GM18517 (cell line): Measurements from ENCODE around the gene STAT5B.
"Not testable (repeated sequence)": the region's sequence is repeated elsewhere in the genome, so short reads cannot be mapped to it uniquely, and the experiment has no call there.

Experiments
- ATAC-seq: cut with Tn5 transposase; IDR thresholded peaks from one replicate; pipeline ENCODE4 v1.9.1; 2021; ENCODE audit warnings: mild to moderate bottlenecking, moderate library complexity; ENCODE audit not compliant: unreplicated experiment

The STAT5B gene

DNA sequence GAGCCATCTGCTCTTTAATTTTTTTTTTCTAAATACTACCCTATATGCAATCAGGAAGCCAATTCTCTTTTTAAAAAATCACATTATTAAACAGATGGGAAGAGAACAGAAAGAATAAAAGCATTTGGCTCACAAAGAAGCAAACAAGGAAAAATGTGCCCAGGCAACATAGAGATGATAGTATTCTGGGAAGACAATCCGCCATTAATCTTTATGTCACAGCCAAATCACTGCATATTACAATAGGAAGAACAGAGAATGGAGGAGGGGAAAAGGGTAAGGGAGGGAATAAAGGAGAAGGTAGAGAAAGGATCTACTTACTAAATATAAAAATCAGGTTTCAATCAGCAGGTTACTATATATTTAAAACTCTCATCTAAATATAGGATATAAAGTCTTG lies 34.3 kb downstream of the STAT5B start:
- ATAC-seq = no peak

DNA sequence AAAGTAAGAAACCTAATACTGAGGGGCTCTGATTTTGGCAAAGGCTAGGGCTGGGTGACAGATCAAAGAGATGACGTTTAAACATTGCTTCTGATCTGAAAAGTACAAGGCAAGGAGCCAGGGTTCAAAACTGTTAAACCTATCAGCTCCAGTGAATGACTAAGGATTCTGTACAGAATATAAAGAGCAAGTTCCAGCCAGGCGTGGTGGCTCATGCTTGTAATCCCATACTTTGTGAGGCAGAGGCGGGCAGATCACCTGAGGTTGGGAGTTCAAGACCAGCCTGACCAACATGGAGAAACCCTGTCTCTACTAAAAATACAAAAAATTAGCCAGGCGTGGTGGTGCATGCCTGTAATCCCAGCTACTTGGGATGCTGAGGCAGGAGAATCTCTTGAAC lies 35.3 kb downstream of the STAT5B start:
- ATAC-seq = not testable (repeated sequence)

DNA sequence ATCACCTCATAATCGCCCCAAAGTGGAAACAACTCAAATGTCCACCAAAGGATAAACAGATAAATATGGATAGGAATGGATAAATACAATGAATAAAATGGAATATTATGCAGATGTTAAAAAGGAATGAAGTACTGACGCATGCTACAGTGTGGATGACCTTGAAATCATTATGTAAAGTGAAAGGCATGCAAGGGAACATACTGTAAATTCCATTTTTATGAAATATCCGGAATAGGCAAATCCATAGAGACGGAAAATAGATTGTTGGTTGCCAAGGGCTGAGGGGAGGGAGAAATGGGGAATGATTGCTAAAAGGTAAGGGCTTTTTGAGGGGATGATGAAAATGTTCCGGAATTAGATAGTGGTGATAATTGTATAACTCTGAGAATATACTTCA lies 36.0 kb downstream of the STAT5B start:
- no peak for ATAC-seq

DNA sequence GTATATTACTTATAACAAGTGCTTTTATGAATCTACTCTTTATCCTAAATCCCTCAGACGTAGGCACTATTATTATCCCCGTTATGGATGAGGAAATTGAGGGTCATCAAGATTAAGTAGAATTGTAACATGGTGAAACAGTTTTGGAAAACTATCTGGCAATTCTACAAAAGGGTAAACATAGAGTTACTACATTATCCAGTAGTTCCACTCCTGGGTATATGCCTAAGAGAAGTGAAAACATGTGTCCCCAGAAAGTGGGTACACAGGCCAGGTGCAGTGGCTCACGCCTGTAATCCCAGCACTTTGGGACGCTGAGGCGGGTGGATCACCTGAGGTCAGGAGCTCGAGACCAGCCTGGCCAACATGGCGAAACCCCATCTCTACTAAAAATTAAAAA lies 36.6 kb downstream of the STAT5B start:
- not testable (repeated sequence) for ATAC-seq

DNA sequence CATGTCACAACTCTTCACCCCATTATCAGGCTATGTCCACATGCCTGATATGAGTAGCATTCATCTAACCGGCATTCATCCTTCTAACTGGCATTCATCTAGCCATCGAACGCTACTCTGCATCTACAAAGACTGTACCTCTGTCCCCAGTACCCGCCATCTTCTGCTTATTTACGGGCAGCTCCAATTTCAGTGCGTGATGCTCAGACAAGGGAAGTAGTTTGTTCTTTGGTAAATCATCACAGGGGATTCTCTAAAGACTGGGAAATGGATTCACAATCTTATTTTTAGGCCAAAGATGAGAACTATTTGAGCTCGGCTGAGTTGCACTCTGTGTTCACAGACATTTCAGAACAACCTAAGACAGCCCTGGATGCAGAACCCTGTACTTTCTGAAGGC lies 39.4 kb downstream of the STAT5B start:
- ATAC-seq = no peak

DNA sequence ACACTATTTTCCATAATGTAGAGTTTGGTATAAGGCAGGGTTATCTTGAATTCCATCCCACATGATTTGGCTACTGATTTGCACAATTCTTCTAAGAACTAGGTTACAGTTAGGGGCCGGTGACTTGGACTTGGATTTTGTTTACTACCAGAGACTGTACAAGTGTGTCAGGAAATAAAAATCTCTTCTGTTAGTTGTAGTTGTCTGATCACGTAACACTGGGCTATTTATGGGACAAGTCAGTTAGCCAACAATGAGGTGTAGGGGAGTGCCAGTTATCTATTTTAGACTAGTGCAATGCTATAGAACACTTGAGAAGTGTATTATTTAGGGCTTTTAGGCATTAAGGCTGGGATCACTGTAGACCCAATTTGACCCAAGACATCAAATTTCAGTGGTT lies 42.2 kb downstream of the STAT5B start:
- ATAC-seq = no peak

DNA sequence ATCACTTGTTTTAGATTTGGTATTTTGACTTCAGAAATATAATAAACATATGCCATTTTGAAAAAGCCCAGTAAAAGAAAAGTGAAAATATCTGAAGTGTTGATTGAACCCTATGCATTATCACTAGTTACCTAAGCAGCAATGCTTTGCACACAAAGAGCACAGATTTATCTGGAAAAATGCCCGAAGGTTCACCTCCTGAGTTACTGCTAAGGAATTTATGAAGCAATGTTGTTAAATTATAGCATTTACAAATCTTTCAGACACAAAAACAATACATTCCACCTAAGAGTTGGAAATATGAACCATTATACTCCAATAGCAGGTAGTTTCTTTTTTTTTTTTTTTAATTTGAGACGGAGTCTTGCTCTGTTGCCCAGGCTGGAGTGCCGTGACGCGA lies 43.0 kb downstream of the STAT5B start:
- ATAC-seq = no peak

DNA sequence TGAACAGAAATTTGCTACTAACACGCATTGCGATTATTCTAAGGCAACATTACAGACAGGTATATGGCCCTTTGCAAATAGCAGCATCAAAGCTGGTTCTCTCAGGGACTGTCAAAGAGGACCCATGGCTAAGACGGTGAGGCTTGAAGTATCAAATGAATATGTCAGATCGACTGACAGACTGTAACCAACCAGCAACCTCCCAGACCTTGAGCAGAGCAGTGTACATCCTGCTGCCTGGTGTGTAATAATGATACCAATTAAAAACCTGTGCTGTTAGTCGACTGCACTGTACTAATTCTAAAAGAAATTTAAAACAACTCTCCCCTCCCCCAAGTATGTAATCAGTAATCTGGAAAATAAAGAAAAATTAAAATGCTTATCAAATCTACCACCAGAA lies 46.0 kb downstream of the STAT5B start:
- no peak for ATAC-seq

DNA sequence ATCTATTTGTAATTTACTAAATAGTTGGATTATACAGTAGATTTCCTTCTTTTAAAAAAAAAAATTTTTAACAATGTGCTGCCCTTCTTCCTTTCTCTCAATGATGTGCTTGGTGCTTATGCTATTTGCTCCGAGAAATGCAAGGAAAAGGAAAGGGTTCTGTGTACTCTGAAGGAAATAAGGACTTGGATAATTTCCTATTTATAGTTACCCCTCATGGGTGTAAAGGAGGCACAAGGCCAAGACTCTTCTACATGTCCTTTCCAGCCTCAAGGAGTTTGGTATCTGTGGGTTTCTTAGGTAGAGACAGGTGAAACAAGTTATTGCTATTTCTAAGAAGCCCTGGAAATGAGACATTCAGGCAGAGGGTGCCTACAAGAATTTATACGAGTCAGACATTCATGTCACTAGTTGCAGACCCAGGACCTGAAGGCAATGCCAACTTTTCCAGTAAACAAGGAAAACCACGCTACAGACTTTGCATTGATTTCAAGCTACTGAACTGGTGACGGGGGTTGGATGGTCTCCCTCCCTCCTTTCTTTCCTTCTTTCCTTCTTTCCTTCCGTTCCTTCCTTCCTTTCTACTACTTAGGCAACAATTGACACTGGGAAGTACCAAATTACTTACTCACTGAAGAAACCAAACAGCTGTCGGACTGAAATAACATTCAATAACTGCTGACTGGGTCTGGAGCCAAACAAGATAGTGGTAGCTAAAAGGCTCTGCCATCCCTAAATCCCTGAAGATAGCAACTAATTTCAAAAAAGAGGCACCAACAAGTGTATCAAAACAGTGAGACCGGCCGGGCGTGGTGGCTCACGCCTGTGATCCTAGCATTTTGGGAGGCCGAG lies 48.1 kb downstream of the STAT5B start:
- ATAC-seq = no peak

DNA sequence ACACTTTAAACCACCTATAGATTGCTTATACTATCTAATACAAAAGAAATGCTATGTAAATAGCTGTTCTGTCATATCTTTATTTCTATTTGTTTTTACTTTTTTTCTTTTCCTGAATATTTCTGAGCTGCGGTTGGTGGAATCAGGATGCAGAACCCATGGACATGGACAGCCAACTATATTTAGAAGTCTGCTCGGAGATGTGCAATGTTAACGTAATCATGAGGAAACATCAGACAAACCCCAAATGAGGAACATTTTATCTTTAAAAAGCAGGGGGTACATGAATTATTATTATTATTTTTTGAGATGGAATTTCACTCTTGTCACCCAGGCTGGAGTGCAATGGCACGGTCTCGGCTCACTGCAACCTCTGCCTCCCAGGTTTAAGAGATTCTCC lies 50.5 kb downstream of the STAT5B start:
- no peak for ATAC-seq

DNA sequence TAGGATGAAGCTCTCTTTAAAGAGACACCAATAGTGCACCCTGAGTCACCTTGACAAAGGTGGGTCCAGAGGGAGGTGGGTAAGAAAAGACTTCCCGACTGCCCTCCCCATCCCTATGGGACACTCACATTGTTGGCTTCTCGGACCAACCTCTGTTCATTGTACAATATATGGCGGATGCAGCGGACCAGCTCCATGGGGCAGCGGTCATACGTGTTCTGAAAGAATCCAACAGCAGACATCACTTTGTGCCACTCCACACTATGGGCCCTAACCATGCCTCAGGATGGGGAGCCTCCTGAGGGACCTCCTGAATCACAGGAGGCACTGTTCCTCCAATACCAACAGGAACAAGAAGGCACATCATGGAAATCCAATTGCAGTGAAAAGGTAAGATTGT lies 51.5 kb downstream of the STAT5B start:
- ATAC-seq = no peak

DNA sequence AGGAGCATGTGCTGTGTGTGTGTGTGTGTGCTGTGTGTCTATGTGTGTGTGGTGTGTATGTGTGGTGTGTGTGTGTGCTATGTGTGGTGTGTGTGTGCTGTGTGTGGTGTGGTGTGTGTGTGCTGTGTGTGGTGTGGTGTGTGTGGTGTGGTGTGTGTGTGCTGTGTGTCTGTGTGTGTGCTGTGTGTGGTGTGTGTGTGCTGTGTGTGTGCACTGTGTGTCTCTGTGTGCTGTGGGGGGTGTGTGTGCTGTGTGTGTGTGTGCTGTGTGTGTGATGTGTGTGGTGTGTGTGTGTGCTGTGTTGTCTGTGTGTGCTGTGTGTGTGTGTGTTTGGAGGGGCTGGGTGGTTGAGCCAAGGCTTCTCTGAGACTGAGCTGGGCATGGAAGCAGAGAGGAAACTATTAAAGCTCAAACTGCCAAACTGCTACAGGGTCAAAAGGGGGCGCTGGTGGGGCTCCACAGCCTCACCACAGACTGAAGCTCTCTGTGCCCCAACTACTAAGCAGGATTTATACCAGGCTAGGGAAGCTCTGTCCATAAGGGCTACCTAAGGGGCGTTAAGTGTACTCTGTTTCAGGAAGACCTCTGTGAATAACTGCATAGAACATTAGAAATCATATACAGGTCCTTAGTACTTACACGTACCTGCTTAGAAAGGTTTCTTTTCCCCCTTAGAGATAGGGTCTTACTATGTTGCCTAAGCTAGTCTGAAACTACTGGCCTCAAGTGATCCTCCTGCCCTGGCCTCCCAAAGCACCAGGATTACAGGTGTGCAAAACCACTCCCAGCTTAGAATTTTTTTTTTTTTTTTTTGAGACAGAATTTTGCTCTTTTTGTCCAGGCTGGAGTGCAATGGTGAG lies 54.1 kb downstream of the STAT5B start:
- ATAC-seq = no peak

DNA sequence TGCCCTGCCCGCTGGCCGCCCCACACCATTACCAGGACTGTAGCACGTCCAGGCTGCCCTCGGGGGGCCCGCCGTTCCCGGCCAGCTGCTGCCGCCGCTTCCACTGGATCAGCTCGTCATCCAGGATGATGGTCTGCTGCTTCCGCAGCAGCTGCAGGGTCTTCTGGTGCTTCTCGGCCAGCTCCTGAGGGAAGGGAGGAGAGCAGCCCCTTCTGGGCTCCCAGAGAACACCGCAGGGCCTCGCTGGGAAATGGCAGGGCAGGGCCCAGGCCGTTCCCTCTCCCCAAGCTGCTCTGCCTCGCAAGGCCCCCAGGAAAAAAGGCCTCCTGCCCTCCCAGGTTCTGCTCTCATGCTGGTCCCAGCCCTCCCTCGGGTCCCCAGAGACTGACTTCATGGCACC lies 56.9 kb downstream of the STAT5B start:
- not testable (repeated sequence) for ATAC-seq

DNA sequence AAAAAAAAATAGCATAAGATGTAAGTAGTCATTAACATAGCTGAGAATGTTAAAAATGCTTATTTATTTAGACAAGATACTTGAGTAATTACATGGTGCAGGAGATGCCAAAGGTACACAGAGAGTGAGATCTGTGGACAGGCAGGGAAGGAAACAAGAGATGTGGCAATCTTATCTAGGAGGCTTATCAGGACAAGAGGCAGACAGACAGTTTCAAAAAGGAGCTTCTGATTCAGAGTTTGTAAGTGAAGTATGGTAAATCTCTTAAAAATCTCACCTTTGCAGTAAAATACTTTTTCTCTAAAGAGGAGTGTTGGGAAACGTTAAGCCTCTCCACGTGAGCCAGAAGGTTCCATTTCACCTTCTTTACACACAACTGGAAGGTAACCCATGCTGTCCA lies 62.0 kb downstream of the STAT5B start:
- ATAC-seq = no peak

DNA sequence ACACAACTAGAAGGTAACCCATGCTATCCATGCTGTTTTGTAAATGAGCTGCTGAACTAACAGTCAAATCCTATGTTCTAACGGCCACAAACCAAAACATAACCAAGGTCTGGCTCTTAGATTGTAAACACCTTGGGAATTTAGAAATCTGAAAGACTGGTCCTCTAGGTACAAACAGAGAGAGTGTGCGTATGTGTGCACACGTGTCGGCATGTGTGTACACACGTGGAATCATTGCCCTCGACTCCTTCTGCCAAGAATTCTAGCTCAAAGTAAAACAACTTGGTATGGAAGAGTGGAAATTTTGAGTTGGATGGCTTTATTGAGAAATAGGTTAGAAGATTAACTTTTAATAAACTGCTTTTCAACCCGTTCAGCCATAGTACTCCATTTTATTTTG lies 63.8 kb downstream of the STAT5B start:
- no peak for ATAC-seq

DNA sequence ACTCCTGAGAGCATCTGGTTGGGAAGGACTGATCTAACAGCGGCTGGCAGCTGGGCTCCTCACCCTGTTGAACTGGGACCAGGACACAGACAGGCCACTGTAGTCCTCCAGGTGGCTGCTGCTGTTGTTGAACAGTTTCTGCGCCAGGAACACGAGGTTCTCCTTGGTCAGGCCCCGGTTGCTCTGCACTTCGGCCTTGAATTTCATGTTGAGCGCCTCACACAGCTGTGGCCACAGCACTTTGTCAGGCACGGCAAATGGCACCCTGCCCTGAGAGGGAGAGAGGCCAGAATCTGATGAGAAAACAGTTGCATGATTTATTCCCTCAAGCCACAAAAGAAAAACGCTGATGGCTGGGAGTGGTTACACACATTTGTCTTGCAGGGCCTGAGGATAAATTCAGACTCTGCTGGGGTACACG lies 64.3 kb downstream of the STAT5B start:
- ATAC-seq = not testable (repeated sequence)

DNA sequence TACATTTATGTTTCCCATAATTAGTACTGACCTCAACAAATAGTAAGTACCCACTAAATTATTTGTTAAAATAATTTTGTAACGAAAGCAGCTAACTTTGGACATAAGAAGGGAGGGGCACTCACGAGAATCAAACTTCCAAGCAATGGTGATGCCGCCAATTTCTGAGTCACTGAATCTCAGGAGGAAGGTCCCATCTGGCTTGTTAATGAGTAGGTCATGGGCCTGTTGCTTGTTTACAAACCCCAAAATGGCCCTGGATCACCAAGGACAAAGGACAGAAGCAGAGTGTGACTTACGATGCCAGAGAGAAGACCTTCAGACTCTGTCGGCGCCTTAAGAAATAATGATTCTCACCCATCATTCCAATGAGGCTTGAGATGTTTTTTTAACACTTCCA lies 66.1 kb downstream of the STAT5B start:
- ATAC-seq = no peak

DNA sequence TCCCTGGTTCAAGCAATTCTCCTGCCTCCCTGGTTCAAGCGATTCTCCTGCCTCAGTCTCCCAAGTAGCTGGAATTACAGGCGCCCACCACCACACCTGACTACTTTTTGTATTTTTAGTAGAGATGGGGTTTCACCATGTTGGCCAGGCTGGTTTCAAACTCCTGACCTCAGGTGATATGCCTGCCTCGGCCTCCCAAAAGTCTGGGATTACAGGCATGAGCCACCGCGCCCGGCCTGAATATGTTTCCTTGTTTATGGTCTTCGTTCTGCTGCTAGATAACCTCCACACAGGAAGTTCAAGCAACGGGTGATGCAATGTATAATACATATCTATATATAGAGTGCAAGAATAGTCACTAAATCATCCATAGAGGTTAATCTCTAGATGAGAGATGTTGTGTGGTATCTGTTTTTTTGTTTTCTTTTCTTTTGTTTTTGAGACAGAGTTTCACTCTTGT lies 70.0 kb downstream of the STAT5B start:
- not testable (repeated sequence) for ATAC-seq

DNA sequence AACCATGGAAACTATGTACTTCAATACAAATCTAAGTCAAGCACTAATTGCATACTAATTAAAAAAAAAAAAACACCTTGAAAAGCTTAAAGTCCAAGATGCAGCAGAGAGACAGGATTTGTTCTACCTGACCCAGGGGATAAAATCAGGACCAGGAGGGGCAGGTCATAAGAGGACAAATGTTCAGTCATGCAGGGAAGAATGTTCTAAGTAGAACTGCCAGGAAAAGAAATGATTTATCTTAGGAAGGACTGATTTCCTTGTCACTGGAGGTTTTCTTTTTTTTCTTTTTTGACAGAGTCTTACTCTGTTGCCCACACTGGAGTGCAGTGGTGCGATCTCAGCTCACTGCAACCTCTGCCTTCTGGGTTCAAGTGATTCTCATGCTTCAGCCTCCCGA lies 72.8 kb downstream of the STAT5B start:
- ATAC-seq = no peak

DNA sequence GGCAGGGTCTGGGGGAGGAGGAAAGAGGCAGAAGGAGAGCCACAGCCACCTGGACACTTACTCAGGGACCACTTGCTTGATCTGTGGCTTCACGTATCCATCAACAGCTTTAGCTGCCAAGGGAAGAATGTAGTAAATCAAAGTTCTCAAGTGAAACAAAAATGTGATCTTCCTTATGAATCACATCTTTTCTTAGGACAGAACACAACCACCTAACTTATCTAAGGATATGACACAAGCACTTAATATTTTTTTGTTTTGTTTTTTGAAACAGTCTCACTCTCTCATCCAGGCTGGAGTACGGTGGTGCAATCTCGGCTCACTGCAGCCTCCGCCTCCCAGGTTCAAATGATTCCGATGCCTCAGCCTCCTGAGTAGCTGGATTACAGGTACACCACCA lies 73.5 kb downstream of the STAT5B start:
- ATAC-seq = no peak

DNA sequence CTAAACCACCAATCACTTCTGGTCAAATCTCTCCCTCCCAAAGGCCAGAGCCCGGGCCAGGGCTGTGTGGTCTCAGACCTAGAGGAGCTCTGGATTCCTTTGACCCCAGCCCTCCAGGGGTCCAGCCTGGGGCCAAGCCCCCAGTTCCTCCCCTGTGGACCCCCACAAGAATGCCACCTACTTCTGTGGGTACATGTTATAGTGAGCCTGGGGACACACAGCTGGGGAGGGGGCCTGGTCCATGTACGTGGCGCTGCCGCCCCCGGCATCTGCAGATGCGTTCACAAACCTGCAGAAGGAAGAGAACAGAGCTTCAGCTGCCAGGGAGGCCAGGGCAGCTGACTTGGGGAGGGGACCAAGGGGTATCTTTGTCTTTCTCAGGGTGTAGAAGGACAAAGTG lies 74.0 kb downstream of the STAT5B start:
- ATAC-seq = no peak

DNA sequence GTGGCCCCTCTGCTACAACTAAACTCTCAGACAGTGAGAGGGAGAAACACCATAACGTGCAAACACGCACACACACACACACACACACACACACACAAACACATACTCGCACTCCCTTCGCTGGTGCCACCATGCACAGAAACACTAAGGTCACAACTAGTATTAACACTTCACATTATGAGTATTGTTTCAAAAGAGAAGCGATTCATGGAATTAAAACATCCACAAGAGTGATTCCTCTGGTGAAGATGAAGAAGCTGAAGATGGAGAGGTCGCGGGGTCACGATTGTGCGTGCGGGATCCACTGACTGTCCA lies 74.8 kb downstream of the STAT5B start:
- ATAC-seq = no peak
